Left ventricle myocardium inferior (tissue), 1 donor: Measurements from ENCODE around the gene SUMO4. TPM values are rescaled to one million over a fixed set of nuclear protein-coding genes. Genes with fewer than 3 reads are reported as not detected.

Experiments
- DNase-seq: peaks from one replicate; pipeline ENCODE4 v3.0.0-alpha.2; 2020
- H3K27ac ChIP-seq: fragments of 200-600 bp; replicated peaks from 2 replicates; pipeline ENCODE4 v1.8.0; 2021
- H3K27me3 ChIP-seq: fragments of 200-600 bp; 2 replicates; pipeline ENCODE4 v1.8.0; 2021; ENCODE audit warnings: low read depth
- H3K36me3 ChIP-seq: fragments of 200-600 bp; 2 replicates; pipeline ENCODE4 v1.8.0; 2021
- H3K4me1 ChIP-seq: fragments of 200-600 bp; 2 replicates; pipeline ENCODE4 v1.8.0; 2021
- H3K4me3 ChIP-seq: fragments of 200-600 bp; 2 replicates; pipeline ENCODE4 v1.8.0; 2021; ENCODE audit warnings: mild to moderate bottlenecking, moderate library complexity
- H3K9me3 ChIP-seq: fragments of 200-600 bp; replicated peaks from 2 replicates; pipeline ENCODE4 v1.8.0; 2021
- CTCF ChIP-seq: fragments of 200-600 bp; IDR thresholded peaks from 2 replicates; pipeline ENCODE4 v1.8.0; 2021; ENCODE audit warnings: antibody characterized with exemption, mild to moderate bottlenecking, borderline replicate concordance
- intact Hi-C: fragments of 100-400 bp; cut with micrococcal nuclease; formaldehyde crosslinking; loops from one replicate; pipeline ENCODE4 v1.11.0; 2022
- total RNA-seq: library from RNA; stranded (reverse); fragmentation: NEBNext Ultra II Directional; extraction: Animal tissue kit (Norgen Biotek cat#: 25700); gene quantifications from one replicate; pipeline ENCODE4 v1.2.1, GENCODE V29; 2021
- donor health status: DM: no; HTN: yes; CAD: no; lungs with severe emphysema.

SUMO4 gene
- total RNA-seq, 1 donor from 2014 or later = 0.27 TPM

- peaks cover 3% of the 10 kb centered on the region for H3K4me1 ChIP-seq
- H3K27me3 ChIP-seq = peaks cover 19% of the 10 kb centered on the region
- no peak for TF ChIP-seq CTCF
- no peaks in the 10 kb centered on the region for H3K9me3 ChIP-seq
- H3K36me3 ChIP-seq = no peaks in the 10 kb centered on the region
- no peak overlapping the region for H3K4me3 ChIP-seq
- intact Hi-C loops = loop anchor here (5.0 kb wide), 1 partner anchor 409 kb away; no protein-coding TSS in a partner anchor
- H3K27ac ChIP-seq = no peak overlapping the region
- no peak for DNase-seq
Observed at GRCh38 chr6:149436647-149437046, 36.6 kb downstream of the SUMO4 start.

GRCh38 chr6:149437212-149437611 lies 37.1 kb downstream of the SUMO4 start:
- no peak overlapping the region for H3K4me3 ChIP-seq
- DNase-seq = no peak
- no peaks in the 10 kb centered on the region for H3K4me1 ChIP-seq
- intact Hi-C loops = loop anchor here (5.0 kb wide), 1 partner anchor 410 kb away; no protein-coding TSS in a partner anchor
- H3K36me3 ChIP-seq = no peaks in the 10 kb centered on the region
- no peak for TF ChIP-seq CTCF
- no peaks in the 10 kb centered on the region for H3K9me3 ChIP-seq
- peaks cover 23% of the 10 kb centered on the region for H3K27me3 ChIP-seq
- H3K27ac ChIP-seq = no peak overlapping the region

- H3K27me3 ChIP-seq = peaks cover 23% of the 10 kb centered on the region
- intact Hi-C loops = loop anchor here (5.0 kb wide), 1 partner anchor 412 kb away; no protein-coding TSS in a partner anchor
- no peaks in the 10 kb centered on the region for H3K36me3 ChIP-seq
- no peaks in the 10 kb centered on the region for H3K4me1 ChIP-seq
- TF ChIP-seq CTCF = no peak
- H3K9me3 ChIP-seq = no peaks in the 10 kb centered on the region
- H3K27ac ChIP-seq = no peak overlapping the region
- no peak overlapping the region for H3K4me3 ChIP-seq
- no peak for DNase-seq
Observed at GRCh38 chr6:149438855-149439254, 38.8 kb downstream of the SUMO4 start.

GRCh38 chr6:149439626-149440025 lies 39.6 kb downstream of the SUMO4 start:
- H3K9me3 ChIP-seq = no peaks in the 10 kb centered on the region
- no peaks in the 10 kb centered on the region for H3K36me3 ChIP-seq
- H3K4me3 ChIP-seq = no peak overlapping the region
- intact Hi-C loops = loop anchor here (5.0 kb wide), 1 partner anchor 412 kb away; no protein-coding TSS in a partner anchor
- no peaks in the 10 kb centered on the region for H3K4me1 ChIP-seq
- no peak for DNase-seq
- no peak overlapping the region for H3K27ac ChIP-seq
- peaks cover 23% of the 10 kb centered on the region for H3K27me3 ChIP-seq
- no peak for TF ChIP-seq CTCF

GRCh38 chr6:149440735-149441671 lies 40.9 kb downstream of the SUMO4 start:
- H3K4me1 ChIP-seq = peaks cover 5% of the 10 kb centered on the region
- H3K27ac ChIP-seq = no peak overlapping the region
- H3K4me3 ChIP-seq = no peak overlapping the region
- intact Hi-C loops = no loop called here
- H3K36me3 ChIP-seq = no peaks in the 10 kb centered on the region
- H3K9me3 ChIP-seq = no peaks in the 10 kb centered on the region
- peaks cover 28% of the 10 kb centered on the region for H3K27me3 ChIP-seq
- no peak for TF ChIP-seq CTCF
- no peak for DNase-seq
